OCI-M2 (cell line): ENCODE results near the gene ASIC2.

ENCODE experiments used
- DNase-seq: peaks from one replicate; lab custom pipeline; 2025; ENCODE audit not compliant: unreplicated experiment; lab: John Stamatoyannopoulos, UW

Gene ASIC2

GRCh38 chr17:33258296-33258695 lies 34.8 kb downstream of the ASIC2 start:
- DNase-seq = no peak

- no peak for DNase-seq
Measured at GRCh38 chr17:33245183-33245582, 47.9 kb downstream of the ASIC2 start.

GRCh38 chr17:33243732-33244131 lies 49.4 kb downstream of the ASIC2 start:
- no peak for DNase-seq

GRCh38 chr17:33242375-33243124 lies 50.5 kb downstream of the ASIC2 start:
- DNase-seq = no peak

DNA sequence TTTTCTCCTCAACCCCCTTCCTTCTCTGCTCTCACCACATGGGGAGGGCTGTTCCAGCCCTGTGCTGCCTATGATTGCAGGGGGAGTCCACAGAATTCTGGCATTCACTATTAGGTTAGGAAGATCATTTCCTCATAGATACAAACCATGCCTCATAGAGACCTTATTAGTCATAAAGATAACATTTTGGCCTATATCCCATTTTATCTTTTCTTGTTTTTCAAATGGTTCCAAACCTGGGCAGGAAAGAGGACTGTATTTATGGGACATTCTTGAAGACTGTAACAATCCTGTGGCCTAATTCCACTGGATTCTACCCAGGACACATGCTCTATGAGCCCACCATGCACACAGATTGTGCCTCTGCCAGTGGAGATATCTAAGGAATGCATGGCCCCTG lies 51.7 kb downstream of the ASIC2 start:
- DNase-seq = no peak

DNA sequence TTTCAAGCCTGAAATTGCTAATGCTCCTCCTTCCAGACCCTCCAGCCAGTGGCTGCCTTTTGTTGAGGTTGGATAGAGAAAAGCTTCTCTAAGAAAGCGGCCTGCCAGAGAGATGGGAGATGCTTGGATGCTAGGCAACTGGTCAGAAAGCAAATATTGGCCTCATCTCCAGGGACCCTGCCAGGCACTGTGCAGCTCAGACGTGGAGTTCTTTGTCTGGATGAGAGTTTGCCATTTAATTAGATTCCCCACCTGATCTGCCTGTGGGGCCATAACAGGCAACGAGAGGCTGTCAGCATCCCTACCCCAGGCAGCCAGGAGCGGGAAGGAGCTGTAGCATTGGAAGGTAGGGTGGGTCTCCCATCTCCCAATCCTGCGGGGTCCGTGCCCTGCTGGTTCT lies 52.7 kb downstream of the ASIC2 start:
- DNase-seq = no peak

GRCh38 chr17:33239702-33240101 lies 53.4 kb downstream of the ASIC2 start:
- DNase-seq = no peak

GRCh38 chr17:33234930-33235685 lies 58.0 kb downstream of the ASIC2 start:
- DNase-seq = no peak

DNA sequence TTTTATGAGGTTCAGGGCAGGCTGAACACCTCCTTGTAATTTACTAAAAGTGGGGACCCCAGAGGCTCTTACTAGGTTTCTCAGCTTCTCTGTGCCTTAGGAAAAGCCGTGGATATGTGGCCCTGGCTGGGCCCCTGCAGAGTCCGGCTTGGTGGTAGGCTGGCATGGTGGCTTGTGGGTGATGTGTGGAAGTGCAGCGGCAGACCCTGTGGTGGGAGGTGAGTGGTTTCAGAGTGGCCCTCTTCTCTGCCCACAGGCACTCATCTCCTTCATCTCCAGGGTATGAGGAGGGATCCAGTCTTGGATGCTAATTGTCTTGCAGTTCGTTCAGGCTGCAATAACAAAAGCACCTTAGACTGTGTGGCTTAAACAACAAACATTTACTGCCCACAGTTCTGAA lies 58.9 kb downstream of the ASIC2 start:
- no peak for DNase-seq

GRCh38 chr17:33233811-33234177 lies 59.3 kb downstream of the ASIC2 start:
- no peak for DNase-seq

DNA sequence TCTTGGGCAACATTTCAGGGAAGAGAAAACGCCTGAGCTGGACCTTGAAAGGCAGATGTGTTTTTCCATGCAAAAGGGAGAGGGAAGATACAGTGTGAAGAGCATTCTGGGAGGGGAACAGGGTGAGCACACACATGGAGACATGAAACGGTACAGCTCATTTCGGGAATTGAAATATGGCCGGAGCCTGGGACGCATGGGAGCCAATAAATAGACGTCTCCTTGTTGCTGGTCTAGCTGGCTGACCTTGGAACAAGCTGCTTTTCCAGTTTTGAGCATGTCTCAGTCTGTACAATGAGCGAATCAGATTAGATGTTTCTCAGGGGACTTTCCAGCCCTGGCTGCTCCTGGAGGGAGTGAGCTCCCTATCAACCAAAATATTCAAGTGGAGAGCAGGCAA lies 63.6 kb downstream of the ASIC2 start:
- no peak for DNase-seq

DNA sequence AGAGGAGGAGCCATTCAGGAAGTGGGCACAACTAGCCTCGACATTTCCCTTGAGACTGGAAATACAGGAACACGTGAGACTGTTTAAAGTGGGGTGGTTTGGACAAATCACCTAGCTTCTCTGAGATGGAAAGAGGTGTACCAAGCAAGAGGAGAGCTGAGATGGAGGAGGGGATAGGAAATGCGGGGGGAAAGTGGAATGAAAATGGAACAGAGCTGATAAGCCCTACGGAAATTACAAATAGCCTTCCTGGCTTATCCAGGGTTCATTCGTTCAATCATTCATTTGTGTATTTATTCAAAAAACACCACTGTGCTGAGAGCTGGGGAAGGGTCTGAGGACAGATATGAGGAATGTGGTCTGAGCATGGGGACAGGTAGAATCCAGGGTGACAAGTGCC lies 64.1 kb downstream of the ASIC2 start:
- DNase-seq = no peak

GRCh38 chr17:33228548-33228947 lies 64.5 kb downstream of the ASIC2 start:
- DNase-seq = no peak

DNA sequence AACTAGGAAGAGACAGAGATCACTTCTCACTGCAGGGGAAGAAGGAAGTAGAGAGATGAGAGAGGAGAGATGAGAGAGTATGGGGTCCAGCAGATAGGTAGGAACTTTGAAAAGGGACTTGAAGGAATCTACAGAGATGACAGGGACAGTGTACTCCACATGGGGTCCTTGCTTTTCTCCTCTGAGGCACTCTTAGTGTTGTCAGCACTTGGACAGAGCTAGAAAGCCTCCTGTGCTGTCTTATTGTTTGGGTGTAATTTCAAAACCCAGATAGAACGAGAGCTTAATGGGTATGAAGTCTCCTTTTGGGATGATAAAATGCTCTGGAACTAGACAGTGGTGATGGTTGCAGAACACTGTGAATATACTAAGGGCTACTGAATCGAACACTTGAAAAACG lies 65.2 kb downstream of the ASIC2 start:
- DNase-seq = no peak

- no peak for DNase-seq
Measured at GRCh38 chr17:33225994-33226393, 67.1 kb downstream of the ASIC2 start.

DNA sequence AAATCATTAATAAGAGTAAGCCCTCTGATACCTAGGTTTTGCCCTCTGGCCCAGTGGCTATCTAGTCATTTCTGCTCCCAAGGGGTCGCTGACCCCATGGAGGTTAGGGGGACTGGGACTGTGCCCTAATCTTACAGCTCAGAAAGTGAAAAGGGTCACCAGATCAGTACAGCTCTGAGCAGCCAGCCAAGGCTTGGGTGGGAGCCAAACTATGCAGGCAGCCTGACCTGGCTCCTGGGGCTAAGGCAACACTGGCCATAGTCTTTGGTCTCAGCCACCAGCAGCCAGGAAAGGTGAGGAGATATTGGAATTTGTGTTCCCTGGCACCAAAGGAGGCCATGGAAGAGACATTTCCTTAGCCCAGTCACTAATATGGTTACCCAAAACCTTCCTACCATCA lies 67.6 kb downstream of the ASIC2 start:
- DNase-seq = no peak

DNA sequence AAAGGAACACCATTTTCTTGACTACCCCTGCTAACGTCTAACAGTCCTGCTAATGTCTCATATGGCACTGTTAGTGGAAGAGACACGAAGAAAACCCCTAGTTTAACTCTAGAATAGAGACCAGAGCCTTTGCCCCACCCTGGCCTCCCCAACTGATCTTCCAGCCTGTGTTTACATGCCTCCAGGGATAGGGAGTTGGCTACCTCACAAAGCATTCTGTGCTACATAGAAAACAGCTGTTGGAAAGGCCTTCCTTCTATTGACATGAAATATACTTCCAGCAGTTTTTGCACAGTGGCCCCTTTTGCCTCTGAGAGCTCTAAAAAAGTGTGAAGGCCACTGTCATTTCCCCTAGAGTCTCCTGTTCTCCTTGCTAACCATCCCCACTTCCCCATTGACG lies 73.1 kb downstream of the ASIC2 start:
- no peak for DNase-seq

GRCh38 chr17:33218698-33219601 lies 74.1 kb downstream of the ASIC2 start:
- DNase-seq = no peak

DNA sequence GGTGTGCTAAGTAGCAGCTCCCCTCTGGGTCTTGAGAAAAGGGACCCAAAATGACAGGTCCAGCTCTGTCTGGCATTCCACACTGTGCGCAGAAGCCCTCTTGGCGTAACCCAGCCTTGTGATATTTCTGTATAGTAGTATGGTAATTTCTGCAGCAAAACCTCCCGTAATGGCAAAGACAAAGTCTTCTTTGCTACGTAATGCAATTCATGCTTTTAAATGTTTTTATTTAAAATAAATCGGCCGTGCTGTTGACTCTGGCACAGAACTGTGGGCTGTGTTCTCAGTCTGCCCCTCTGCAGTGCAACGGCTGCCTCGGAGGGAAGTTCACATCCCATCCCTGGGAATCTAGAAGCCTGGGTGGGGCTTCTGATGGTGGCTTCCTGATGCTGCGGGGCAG lies 75.2 kb downstream of the ASIC2 start:
- no peak for DNase-seq

- DNase-seq = no peak
Measured at GRCh38 chr17:33214996-33215395, 78.1 kb downstream of the ASIC2 start.

DNA sequence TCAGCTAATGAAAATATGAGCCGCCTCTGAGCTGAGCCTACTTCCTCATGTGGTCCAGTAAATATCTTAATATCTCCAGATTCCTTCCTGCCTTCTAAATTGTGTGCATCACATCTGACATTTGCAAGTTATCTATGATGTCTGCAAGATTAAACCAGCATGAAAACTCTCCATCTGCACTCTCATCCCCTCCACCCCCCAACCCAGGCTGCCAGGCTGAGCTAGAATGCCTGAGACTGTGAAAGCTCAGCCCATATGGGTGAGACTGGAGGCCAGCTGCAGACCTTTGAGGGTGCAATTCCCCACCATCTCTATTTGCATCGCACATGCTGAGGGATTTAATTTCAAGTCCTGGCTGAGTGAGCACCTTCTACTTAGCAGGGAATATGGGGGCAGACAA lies 82.8 kb downstream of the ASIC2 start:
- no peak for DNase-seq

GRCh38 chr17:33209671-33210070 lies 83.4 kb downstream of the ASIC2 start:
- no peak for DNase-seq
